NT2/D1 (cell line): ENCODE results near the gene MCCC1.

ENCODE experiments used
- SUZ12 ChIP-seq: IDR thresholded peaks from 2 replicates; pipeline ENCODE4 v1.6.1; 2011; ENCODE audit not compliant: insufficient read length, insufficient read depth; ENCODE audit errors: extremely low read depth
- YY1 ChIP-seq: IDR thresholded peaks from 2 replicates; pipeline ENCODE4 v1.6.1; 2011; ENCODE audit not compliant: insufficient read length, insufficient read depth
- ZNF274 ChIP-seq: IDR thresholded peaks from 2 replicates; pipeline ENCODE4 v1.6.1; 2011; ENCODE audit warnings: mild to moderate bottlenecking, low read depth, low read length

- TF ChIP-seq YY1, result no peak
- TF ChIP-seq ZNF274, result no peak
- no peak for TF ChIP-seq SUZ12
These were observed 525 bp upstream of the MCCC1 start for GRCh38 chr3:183099838-183100204.
